ENCODE measurements around the gene DLL4.

GRCh38 chr15:40984964-40985363 is 55.8 kb downstream of the DLL4 start:
- no peak for TF ChIP-seq CTCF (IDR thresholded peaks at IDR 0.05; ENCODE audit: poor library complexity, severe bottlenecking)
- no peak for TF ChIP-seq POLR2AphosphoS5 (IDR thresholded peaks at IDR 0.05)
- no peak for TF ChIP-seq EZH2 (IDR thresholded peaks at IDR 0.05; ENCODE audit: borderline replicate concordance, insufficient read depth, low read length, poor library complexity, severe bottlenecking)
- no peak for TF ChIP-seq REST (IDR thresholded peaks at IDR 0.05; ENCODE audit: borderline replicate concordance)
- TF ChIP-seq EP300 (conservative IDR thresholded peaks at IDR 0.05; ENCODE audit: poor library complexity, severe bottlenecking) = no peak
- TF ChIP-seq SMC3 (conservative IDR thresholded peaks at IDR 0.05; ENCODE audit: poor library complexity) = no peak
- TF ChIP-seq RAD21 (conservative IDR thresholded peaks at IDR 0.05) = no peak
- no peak for TF ChIP-seq TAF1 (IDR thresholded peaks at IDR 0.05; ENCODE audit: low read depth)

Measured in neural cell (in vitro differentiated cells).